H1 (cell line): ENCODE data around the gene PLEKHG4. TPM values are rescaled to one million over a fixed set of nuclear protein-coding genes. Genes with fewer than 3 reads are reported as not detected.

Source experiments
- CTCF ChIA-PET: fragments of 300-600 bp; sonication (Branson Sonifier 250); formaldehyde crosslinking; loops from one replicate; lab custom pipeline; 2021; ENCODE audit not compliant: partially characterized antibody; lab: Charles Lee
- POLR2A ChIA-PET: fragments of 300-600 bp; sonication (Branson Sonifier 250); formaldehyde crosslinking; loops from one replicate; lab custom pipeline; 2021; ENCODE audit warnings: inconsistent platforms; ENCODE audit not compliant: partially characterized antibody; lab: Charles Lee
- DNase-seq, 2 experiments: peaks; one replicate each; pipeline versions ENCODE4 v3.0.0 to v3.0.0-alpha.2; 2010 to 2022; ENCODE audit warnings: low spot score in 2 of 2, low read depth in 1 of 2, mixed read lengths in 1 of 2
- FAIRE-seq: peaks from 2 replicates; lab custom pipeline; 2011; peaks lifted over from hg19 to GRCh38; lab: Jason Lieb, UNC
- H2AFZ ChIP-seq: 2 replicates; pipeline ENCODE4 v1.8.1; 2012; ENCODE audit warnings: low read length, inconsistent platforms
- H2AK5ac ChIP-seq: 2 replicates; pipeline ENCODE4 v1.6.1; 2013; ENCODE audit warnings: low read depth, low read length
- H2BK120ac ChIP-seq: replicated peaks from 2 replicates; pipeline ENCODE3; 2013; ENCODE audit warnings: low read depth, low read length, inconsistent platforms
- H2BK12ac ChIP-seq: 2 replicates; pipeline ENCODE4 v1.6.1; 2013; ENCODE audit warnings: low read depth, low read length
- H2BK15ac ChIP-seq: 2 replicates; pipeline ENCODE4 v1.6.1; 2013; ENCODE audit warnings: low read length
- H2BK20ac ChIP-seq: 2 replicates; pipeline ENCODE4 v1.6.1; 2013; ENCODE audit warnings: low read length
- H2BK5ac ChIP-seq: 2 replicates; pipeline ENCODE4 v1.6.1; 2013; ENCODE audit warnings: low read depth, low read length
- H3K14ac ChIP-seq: 2 replicates; pipeline ENCODE4 v1.6.1; 2013; ENCODE audit warnings: inconsistent platforms; ENCODE audit not compliant: insufficient read length
- H3K18ac ChIP-seq: 2 replicates; pipeline ENCODE4 v1.6.1; 2013; ENCODE audit warnings: low read length; ENCODE audit errors: extremely low read depth
- H3K23ac ChIP-seq: 2 replicates; pipeline ENCODE4 v1.6.1; 2013; ENCODE audit warnings: inconsistent platforms; ENCODE audit not compliant: insufficient read length
- H3K23me2 ChIP-seq: 2 replicates; pipeline ENCODE4 v1.6.1; 2013; ENCODE audit warnings: low read depth, low read length
- H3K27ac ChIP-seq: 2 replicates; pipeline ENCODE4 v1.6.1; 2011; ENCODE audit warnings: low read depth, low read length, inconsistent platforms
- H3K27me3 ChIP-seq, 4 experiments: replicated peaks in 1 of 4; 1 replicate in 1 of 4; 2 replicates in 3 of 4; pipeline versions ENCODE4 v1.6.1 to v1.8.1; 2011 to 2013; ENCODE audit warnings: low read length in 3 of 4, mild to moderate bottlenecking in 3 of 4, inconsistent platforms in 2 of 4, mixed read lengths in 2 of 4, moderate library complexity in 1 of 4; ENCODE audit not compliant: control insufficient read depth in 3 of 4, insufficient read depth in 3 of 4; ENCODE audit errors: extremely low read depth in 1 of 4
- H3K36me3 ChIP-seq, 4 experiments: 2 replicates each; pipeline versions ENCODE4 v1.6.1 to v1.8.1; 2011 to 2013; ENCODE audit warnings: mild to moderate bottlenecking in 4 of 4, low read length in 3 of 4, moderate library complexity in 2 of 4, control low read depth in 1 of 4, inconsistent platforms in 1 of 4; ENCODE audit not compliant: insufficient read depth in 4 of 4, control insufficient read depth in 2 of 4
- H3K4ac ChIP-seq: replicated peaks from 2 replicates; pipeline ENCODE3; 2013; ENCODE audit warnings: low read length, low read depth, mixed read lengths, inconsistent platforms; ENCODE audit not compliant: insufficient read length
- H3K4me1 ChIP-seq, 4 experiments: replicated peaks in 1 of 4; 1 replicate in 1 of 4; 2 replicates in 3 of 4; pipeline versions ENCODE4 v1.6.1 to v1.8.1; 2011 to 2013; ENCODE audit warnings: low read length in 3 of 4, inconsistent platforms in 2 of 4, mixed read lengths in 1 of 4; ENCODE audit not compliant: insufficient read depth in 4 of 4, control insufficient read depth in 3 of 4
- H3K4me2 ChIP-seq, 2 experiments: 2 replicates each; pipeline versions ENCODE4 v1.6.1 to v1.8.1; 2011 to 2013; ENCODE audit warnings: low read depth in 2 of 2, low read length in 2 of 2, control low read depth in 1 of 2, inconsistent platforms in 1 of 2, mild to moderate bottlenecking in 1 of 2; ENCODE audit not compliant: insufficient read depth in 1 of 2
- H3K4me3 ChIP-seq, 4 experiments: fragments of 200-600, 300-600 bp in 1 of 4; sonication (generic), shearing (Covaris generic), sonication (Bioruptor Twin) in 1 of 4; 2 replicates each; pipeline versions ENCODE4 v1.5.1 to v1.8.1; 2011 to 2016; ENCODE audit warnings: low read length in 4 of 4, low read depth in 3 of 4, control low read depth in 2 of 4, inconsistent platforms in 2 of 4, mild to moderate bottlenecking in 2 of 4, mixed read lengths in 1 of 4, moderate library complexity in 1 of 4; ENCODE audit not compliant: insufficient read depth in 2 of 4; ENCODE audit errors: extremely low read depth in 1 of 4
- H3K56ac ChIP-seq: replicated peaks from 2 replicates; pipeline ENCODE3; 2013; ENCODE audit warnings: low read depth, mild to moderate bottlenecking, mixed read lengths, low read length, inconsistent platforms; ENCODE audit not compliant: insufficient read length
- H3K79me1 ChIP-seq: 2 replicates; pipeline ENCODE4 v1.6.1; 2013; ENCODE audit warnings: low read depth, low read length, control low read depth
- H3K79me2 ChIP-seq, 2 experiments: 2 replicates each; pipeline versions ENCODE4 v1.6.1 to v1.8.1; 2012 to 2013; ENCODE audit warnings: low read length in 2 of 2, mild to moderate bottlenecking in 2 of 2, inconsistent platforms in 1 of 2; ENCODE audit not compliant: insufficient read depth in 2 of 2, control insufficient read depth in 1 of 2
- H3K9ac ChIP-seq, 4 experiments: replicated peaks in 1 of 4; 1 replicate in 1 of 4; 2 replicates in 3 of 4; pipeline versions ENCODE4 v1.6.1 to v1.8.1; 2011 to 2013; ENCODE audit warnings: low read depth in 3 of 4, low read length in 3 of 4, control low read depth in 2 of 4, mild to moderate bottlenecking in 2 of 4, moderate library complexity in 2 of 4, inconsistent platforms in 1 of 4; ENCODE audit errors: extremely low read depth in 1 of 4
- H3K9me3 ChIP-seq, 2 experiments: 2 replicates each; pipeline versions ENCODE4 v1.6.1 to v1.8.1; 2012 to 2013; ENCODE audit warnings: mild to moderate bottlenecking in 2 of 2, moderate library complexity in 2 of 2, control low read depth in 1 of 2, inconsistent platforms in 1 of 2, low read depth in 1 of 2, low read length in 1 of 2, mixed read lengths in 1 of 2; ENCODE audit not compliant: insufficient read depth in 2 of 2
- H4K20me1 ChIP-seq, 2 experiments: replicated peaks in 1 of 2; 2 replicates each; pipeline versions ENCODE3 to v1.8.1; 2011 to 2013; ENCODE audit warnings: inconsistent platforms in 2 of 2, low read length in 2 of 2, mild to moderate bottlenecking in 1 of 2; ENCODE audit not compliant: insufficient read depth in 2 of 2, control insufficient read depth in 1 of 2
- H4K5ac ChIP-seq: 2 replicates; pipeline ENCODE4 v1.6.1; 2013; ENCODE audit warnings: low read length, low read depth, mixed read lengths, inconsistent platforms; ENCODE audit not compliant: insufficient read length
- H4K8ac ChIP-seq: 2 replicates; pipeline ENCODE4 v1.8.0; 2013; ENCODE audit warnings: mild to moderate bottlenecking, moderate library complexity, low read length, inconsistent platforms; ENCODE audit not compliant: insufficient read depth; ENCODE audit errors: extremely low read depth
- H4K91ac ChIP-seq: replicated peaks from 2 replicates; pipeline ENCODE3; 2013; ENCODE audit warnings: low read length, mixed read lengths, inconsistent platforms; ENCODE audit not compliant: insufficient read length
- ATF3 ChIP-seq: IDR thresholded peaks from 2 replicates; pipeline ENCODE4 v1.6.1; 2011; ENCODE audit warnings: low read depth, mild to moderate bottlenecking, low read length; ENCODE audit not compliant: insufficient read depth
- BCL11A ChIP-seq, 2 experiments: IDR thresholded peaks; one replicate each; pipeline ENCODE4 v1.6.1; 2011; ENCODE audit warnings: low read depth in 2 of 2, low read length in 2 of 2, mild to moderate bottlenecking in 2 of 2
- CBX5 ChIP-seq: fragments of 300-800, 300-1000 bp; sonication (generic); IDR thresholded peaks from 2 replicates; pipeline ENCODE4 v1.7.1; 2016; ENCODE audit warnings: antibody characterized with exemption, low read length, low read depth
- EGR1 ChIP-seq: IDR thresholded peaks from 2 replicates; pipeline ENCODE4 v1.6.1; 2011; ENCODE audit warnings: low read depth, low read length, borderline replicate concordance
- EZH2 ChIP-seq: fragments of 200-600 bp; sonication (generic); IDR thresholded peaks from 2 replicates; pipeline ENCODE4 v1.7.1; 2012; ENCODE audit warnings: low read depth, mild to moderate bottlenecking, moderate library complexity, low read length, inconsistent platforms; ENCODE audit not compliant: severe bottlenecking
- RBBP5 ChIP-seq: IDR thresholded peaks from 2 replicates; pipeline ENCODE4 v1.7.1; 2012; ENCODE audit warnings: low read depth, mild to moderate bottlenecking, inconsistent platforms, low read length, moderate library complexity, borderline replicate concordance
- RNF2 ChIP-seq: fragments of 200-900, 300-1000 bp; sonication (generic); IDR thresholded peaks from 2 replicates; pipeline ENCODE4 v1.7.1; 2016; ENCODE audit warnings: borderline replicate concordance, low read depth, mild to moderate bottlenecking, antibody characterized with exemption, low read length; ENCODE audit not compliant: poor library complexity, severe bottlenecking; ENCODE audit errors: missing control alignments
- RXRA ChIP-seq: IDR thresholded peaks from 2 replicates; pipeline ENCODE4 v1.6.1; 2011; ENCODE audit warnings: low read depth, mild to moderate bottlenecking, low read length, moderate library complexity; ENCODE audit not compliant: insufficient read depth
- YY1 ChIP-seq: IDR thresholded peaks from 2 replicates; pipeline ENCODE4 v1.6.1; 2011; ENCODE audit warnings: low read depth, mild to moderate bottlenecking, low read length
- WGBS, 2 experiments: shearing (Covaris generic) in 1 of 2; methylation state at CpG; one replicate each; pipeline versions ENCODE4 v1.1.6 to v1.1.7; 2013 to 2015; ENCODE audit warnings: low lambda C conversion rate in 2 of 2, mixed read lengths in 2 of 2, inconsistent platforms in 1 of 2, low coverage in 1 of 2, missing lambda C conversion rate in 1 of 2; ENCODE audit not compliant: insufficient replicate concordance in 2 of 2, insufficient coverage in 1 of 2, insufficient read length in 1 of 2; ENCODE audit errors: extremely low coverage in 1 of 2, missing lambda C conversion rate in 1 of 2; 5-methylcytosine and 5-hydroxymethylcytosine counted together
- polyA plus RNA-seq, 7 experiments: library from polyadenylated mRNA; depleted of rRNA in 3 of 7; stranded (reverse) in 5 of 7; unstranded in 2 of 7; fragments of >200 nt in 5 of 7; fragments of 200-250 nt in 2 of 7; gene quantifications; 1 replicate in 5 of 7; 2 replicates in 1 of 7; 4 replicates in 1 of 7; pipeline versions ENCODE4 v1.2.1 to v1.2.3, GENCODE V29; 2011 to 2013; ENCODE audit warnings: missing spikeins in 2 of 7, mixed read lengths in 2 of 7
- total RNA-seq: library from RNA; stranded (reverse); fragmentation: NEBNext Ultra II Directional; extraction: Animal tissue kit (Norgen Biotek cat#: 25700); gene quantifications from 2 replicates; pipeline ENCODE4 v1.2.1, GENCODE V29; 2021

The PLEKHG4 gene
- total and polyA plus RNA-seq, 2 of the 8 experiments (the other 6 are each of a cell fraction or from before 2014, with no cell fraction given), result 7.7 to 11.1 TPM

- no peak overlapping the region for H3K4me2 ChIP-seq
- no peak overlapping the region for H2BK20ac ChIP-seq
- H3K23me2 ChIP-seq, result no peaks in the 10 kb centered on the region
- H3K4me1 ChIP-seq, result no peaks in the 10 kb centered on the region; a peak in 1 of 7 replicates
- H3K9me3 ChIP-seq, result no peaks in the 10 kb centered on the region
- H2BK120ac ChIP-seq, result no peak overlapping the region
- H2AFZ ChIP-seq, result no peak overlapping the region
- ChIA-PET CTCF (interaction anchor here (0.6 to 11.3 kb wide), 11 partner anchors 9 to 148 kb away, joined by 3 to 93 read pairs (median 3); partner anchors contain the start of gene ZDHHC1), POLR2A (no interaction called here)
- H4K8ac ChIP-seq, result no peak overlapping the region
- peaks cover 0 to 5% (median 2%) of the 10 kb centered on the region in 4 experiments; a peak in 4 of 7 replicates for H3K27me3 ChIP-seq
- no peak overlapping the region; a peak in 1 of 7 replicates for H3K9ac ChIP-seq
- H3K79me1 ChIP-seq, result no peaks in the 10 kb centered on the region
- no peak overlapping the region for H3K23ac ChIP-seq
- DNase-seq, result no peak
- no peaks in the 10 kb centered on the region for H3K79me2 ChIP-seq
- H3K56ac ChIP-seq, result no peak overlapping the region
- H3K4ac ChIP-seq, result no peak overlapping the region
- no peak overlapping the region for H3K27ac ChIP-seq
- no peak for TF ChIP-seq RNF2
- TF ChIP-seq CBX5, result no peak
- TF ChIP-seq EGR1, result no peak
- no peak for TF ChIP-seq YY1
- TF ChIP-seq EZH2, result no peak
- no peak for TF ChIP-seq RXRA
- TF ChIP-seq BCL11A (IDR thresholded peaks at IDR 0.05; ENCODE audit: low read depth in 2 of 2, low read length in 2 of 2), result no peak
- TF ChIP-seq RBBP5, result no peak
- TF ChIP-seq ATF3, result no peak
- no peaks in the 10 kb centered on the region for H4K20me1 ChIP-seq
- 89% methylated on average over 3 of the region's 3 CpGs; no CpG with 5 or more reads in 1 of the 2 experiments for WGBS, 2 experiments
- H4K5ac ChIP-seq, result no peak overlapping the region
- no peak overlapping the region for H2BK5ac ChIP-seq
- no peak for FAIRE-seq
- no peak overlapping the region for H2BK12ac ChIP-seq
- H3K18ac ChIP-seq, result no peak overlapping the region
- H2AK5ac ChIP-seq, result no peak overlapping the region
- H2BK15ac ChIP-seq, result no peak overlapping the region
- no peak overlapping the region for H4K91ac ChIP-seq
- no peak overlapping the region for H3K4me3 ChIP-seq
- no peaks in the 10 kb centered on the region for H3K36me3 ChIP-seq
- no peak overlapping the region for H3K14ac ChIP-seq
These were observed 17.1 kb downstream of the PLEKHG4 start for GRCh38 chr16:67296420-67296819.
